HepG2 (cell line): ENCODE results near the gene MASP1.

Experiments used
- CTCF ChIP-seq: sonication (generic); formaldehyde crosslinking; IDR thresholded peaks from 2 replicates; pipeline ENCODE4 v1.5.0; 2020; ENCODE audit warnings: mild to moderate bottlenecking, missing genetic modification reagents, moderate library complexity
- ELF1 ChIP-seq: sonication (generic); formaldehyde crosslinking; IDR thresholded peaks from 2 replicates; pipeline ENCODE4 v1.4.0; 2020; ENCODE audit warnings: missing genetic modification reagents
- JUND ChIP-seq: sonication (generic); formaldehyde crosslinking; IDR thresholded peaks from 2 replicates; pipeline ENCODE4 v1.8.0; 2022; ENCODE audit warnings: mild to moderate bottlenecking, missing genetic modification reagents
- MXI1 ChIP-seq: IDR thresholded peaks from 3 replicates; pipeline ENCODE4 v1.6.1; 2012; ENCODE audit warnings: low read depth, low read length, inconsistent platforms, borderline replicate concordance
- NFE2 ChIP-seq: sonication (generic); formaldehyde crosslinking; IDR thresholded peaks from 2 replicates; pipeline ENCODE4 v1.4.0; 2020; ENCODE audit warnings: missing genetic modification reagents
- PBX3 ChIP-seq: sonication (generic); formaldehyde crosslinking; IDR thresholded peaks from 2 replicates; pipeline ENCODE4 v1.8.1; 2023; ENCODE audit warnings: missing genetic modification reagents, inconsistent platforms, borderline replicate concordance
- POLR2A ChIP-seq, 2 experiments: IDR thresholded peaks; 2 replicates each; pipeline ENCODE4 v1.6.1; 2011; ENCODE audit warnings: low read depth in 2 of 2, low read length in 2 of 2, mild to moderate bottlenecking in 1 of 2, moderate library complexity in 1 of 2; ENCODE audit not compliant: insufficient read depth in 1 of 2
- POLR2AphosphoS5 ChIP-seq: IDR thresholded peaks from 2 replicates; pipeline ENCODE4 v1.6.1; 2012; ENCODE audit warnings: low read depth, low read length
- RFX5 ChIP-seq: IDR thresholded peaks from 2 replicates; pipeline ENCODE4 v1.6.1; 2011; ENCODE audit warnings: low read depth, low read length, improper control_type of control experiment
- SP1 ChIP-seq, 2 experiments: fragments of 450-650 bp in 1 of 2; sonication (generic) in 1 of 2; formaldehyde crosslinking in 1 of 2; IDR thresholded peaks; 2 replicates each; pipeline versions ENCODE4 v1.4.0 to v1.6.1; 2016 to 2020; ENCODE audit warnings: missing genetic modification reagents in 1 of 2
- TFE3 ChIP-seq: IDR thresholded peaks from 2 replicates; pipeline ENCODE4 v1.6.1; 2016
- TP53 ChIP-seq: sonication (generic); formaldehyde crosslinking; conservative IDR thresholded peaks from 2 replicates; pipeline ENCODE4 v1.4.0; 2020; ENCODE audit warnings: missing genetic modification reagents
- ZBTB40 ChIP-seq, 2 experiments: fragments of 450-650 bp in 1 of 2; sonication (generic) in 1 of 2; formaldehyde crosslinking in 1 of 2; IDR thresholded peaks; 2 replicates each; pipeline versions ENCODE4 v1.6.1 to v1.8.0; 2016 to 2022; ENCODE audit warnings: antibody characterized with exemption in 1 of 2, mild to moderate bottlenecking in 1 of 2, missing genetic modification reagents in 1 of 2

- TF ChIP-seq TP53 (CRISPR knock-in tag) (no peak), CTCF (no peak), SP1 (IDR thresholded peaks at IDR 0.05) (no peak), SP1 (CRISPR knock-in tag; IDR thresholded peaks at IDR 0.05) (no peak), NFE2 (CRISPR knock-in tag) (no peak), POLR2AphosphoS5 (no peak), ELF1 (CRISPR knock-in tag) (no peak), PBX3 (no peak), POLR2A (IDR thresholded peaks at IDR 0.05; ENCODE audit: insufficient read depth in 1 of 2, low read depth in 2 of 2, low read length in 2 of 2) (no peak), JUND (CRISPR knock-in tag) (no peak), ZBTB40 (IDR thresholded peaks at IDR 0.05) (no peak), ZBTB40 (CRISPR knock-in tag; IDR thresholded peaks at IDR 0.05) (no peak), TFE3 (CRISPR knock-in tag) (no peak), MXI1 (no peak), RFX5 (no peak)
These were observed 30.8 kb upstream of the MASP1 start for GRCh38 chr3:187322291-187322690.
